Progenitor cell of endocrine pancreas (in vitro differentiated cells): ENCODE data around the gene NDUFA1. TPM values are rescaled to one million over a fixed set of nuclear protein-coding genes. Genes with fewer than 3 reads are reported as not detected.
"Not testable (repeated sequence)": the region's sequence is repeated elsewhere in the genome, so short reads cannot be mapped to it uniquely, and the experiment has no call there.

Source experiments
- DNase-seq: peaks from one replicate; pipeline ENCODE4 v3.0.0; 2021; ENCODE audit warnings: low spot score; ENCODE audit not compliant: unreplicated experiment
- H3K27ac Mint-ChIP-seq: 2 replicates; pipeline ENCODE4 v1.8.0; 2021; ENCODE audit warnings: mild to moderate bottlenecking, moderate library complexity, mixed read lengths
- H3K27me3 Mint-ChIP-seq: 2 replicates; pipeline ENCODE4 v1.8.0; 2021; ENCODE audit warnings: mixed read lengths
- H3K36me3 Mint-ChIP-seq: 2 replicates; pipeline ENCODE4 v1.8.0; 2022; ENCODE audit warnings: mixed read lengths; ENCODE audit not compliant: insufficient read depth
- H3K4me1 Mint-ChIP-seq: 2 replicates; pipeline ENCODE4 v1.8.0; 2021; ENCODE audit warnings: low read depth, mixed read lengths
- H3K4me3 Mint-ChIP-seq: 2 replicates; pipeline ENCODE4 v1.8.0; 2021; ENCODE audit warnings: low read depth, mild to moderate bottlenecking, moderate library complexity, mixed read lengths
- H3K9me3 Mint-ChIP-seq: 2 replicates; pipeline ENCODE4 v1.8.0; 2021; ENCODE audit warnings: low read depth, mixed read lengths
- long read RNA-seq: library from polyadenylated mRNA; unstranded; transcript quantifications from one replicate; pipeline ENCODE4 v2.0.0, GENCODE V29; 2020
- total RNA-seq: library from RNA; stranded (reverse); gene quantifications from 2 replicates; pipeline ENCODE4 v1.2.1, GENCODE V29; 2021
- TF ChIP-seq, protein P1 (sequence below): fragments of 200-600 bp; sonication (generic); IDR thresholded peaks from one replicate; pipeline ENCODE4 v1.5.0; 2021; ENCODE audit warnings: antibody characterized with exemption, mild to moderate bottlenecking; ENCODE audit not compliant: unreplicated experiment

NDUFA1 gene
- 57.7 and 61.8 TPM in 2 replicates for total RNA-seq
- long read RNA-seq, transcript NDUFA1-201 (3 exons, 766 nt) = major isoform, 28 of 30 reads
- long read RNA-seq, partial matches to known transcripts = 1 of 30 reads
- long read RNA-seq, other reads (novel, unspliced or antisense) = 1 of 30 reads

- H3K27ac Mint-ChIP-seq = peak within 1 kb of the TSS; percentile 97
- TF ChIP-seq, protein P1, sequence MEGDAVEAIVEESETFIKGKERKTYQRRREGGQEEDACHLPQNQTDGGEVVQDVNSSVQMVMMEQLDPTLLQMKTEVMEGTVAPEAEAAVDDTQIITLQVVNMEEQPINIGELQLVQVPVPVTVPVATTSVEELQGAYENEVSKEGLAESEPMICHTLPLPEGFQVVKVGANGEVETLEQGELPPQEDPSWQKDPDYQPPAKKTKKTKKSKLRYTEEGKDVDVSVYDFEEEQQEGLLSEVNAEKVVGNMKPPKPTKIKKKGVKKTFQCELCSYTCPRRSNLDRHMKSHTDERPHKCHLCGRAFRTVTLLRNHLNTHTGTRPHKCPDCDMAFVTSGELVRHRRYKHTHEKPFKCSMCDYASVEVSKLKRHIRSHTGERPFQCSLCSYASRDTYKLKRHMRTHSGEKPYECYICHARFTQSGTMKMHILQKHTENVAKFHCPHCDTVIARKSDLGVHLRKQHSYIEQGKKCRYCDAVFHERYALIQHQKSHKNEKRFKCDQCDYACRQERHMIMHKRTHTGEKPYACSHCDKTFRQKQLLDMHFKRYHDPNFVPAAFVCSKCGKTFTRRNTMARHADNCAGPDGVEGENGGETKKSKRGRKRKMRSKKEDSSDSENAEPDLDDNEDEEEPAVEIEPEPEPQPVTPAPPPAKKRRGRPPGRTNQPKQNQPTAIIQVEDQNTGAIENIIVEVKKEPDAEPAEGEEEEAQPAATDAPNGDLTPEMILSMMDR = no peak
- H3K9me3 Mint-ChIP-seq = peaks cover 4% of the 10 kb centered on the region
- peak; percentile 38 for DNase-seq
- peaks cover 4% of the 10 kb centered on the region for H3K4me1 Mint-ChIP-seq
- H3K27me3 Mint-ChIP-seq = no peaks in the 10 kb centered on the region
- H3K36me3 Mint-ChIP-seq = peaks cover 4% of the 10 kb centered on the region
- peak within 1 kb of the TSS; percentile 84 for H3K4me3 Mint-ChIP-seq
These were observed at the start of gene NDUFA1, which contains the start of gene RNF113A for GRCh38 chrX:119871599-119872395. TSS of gene NDUFA1 (plus strand) at chrX:119871832. CDS start at chrX:119871912, 80 bp downstream. TSS of gene RNF113A (minus strand) at chrX:119871733. CDS start at chrX:119871613, 120 bp downstream.

GRCh38 chrX:119824221-119824620 is 47.4 kb upstream of the NDUFA1 start:
- H3K36me3 Mint-ChIP-seq, H3K4me1 Mint-ChIP-seq, H3K27me3 Mint-ChIP-seq, H3K27ac Mint-ChIP-seq, H3K9me3 Mint-ChIP-seq, DNase-seq, H3K4me3 Mint-ChIP-seq: not testable (repeated sequence)

DNA sequence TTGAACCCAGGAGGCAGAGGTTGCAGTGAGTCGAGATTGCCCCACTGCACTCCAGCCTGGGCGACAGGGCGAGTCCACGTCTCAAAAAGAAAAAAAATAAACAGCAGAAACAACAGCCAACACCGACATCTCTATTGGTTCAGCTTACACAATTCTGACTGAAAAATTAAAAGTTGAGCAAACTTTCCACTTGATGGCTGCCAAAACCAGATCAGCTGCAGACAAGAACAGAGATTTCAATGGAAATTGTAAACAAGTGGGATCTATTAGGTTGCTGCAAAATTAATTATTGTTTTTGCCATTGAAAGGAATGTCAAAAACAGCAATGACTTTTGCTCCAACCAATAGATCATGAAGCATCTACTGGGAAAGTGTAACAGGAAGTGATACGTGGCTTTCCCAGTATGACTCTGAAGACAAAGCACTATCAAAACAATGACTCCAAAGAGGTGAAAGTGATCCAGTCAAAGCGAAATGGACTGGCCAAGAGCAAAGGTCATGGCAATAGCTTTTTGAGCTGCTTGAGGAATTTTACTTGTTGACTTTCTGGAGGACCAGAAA is 45.2 kb upstream of the NDUFA1 start:
- Mint-ChIP-seq H3K4me3 (no peak overlapping the region), H3K9me3 (peaks cover 6% of the 10 kb centered on the region), H3K27me3 (no peaks in the 10 kb centered on the region), H3K27ac (no peak overlapping the region), H3K36me3 (peaks cover 9% of the 10 kb centered on the region), H3K4me1 (no peaks in the 10 kb centered on the region)
- TF ChIP-seq, protein P1 = no peak
- DNase-seq = no peak

DNA sequence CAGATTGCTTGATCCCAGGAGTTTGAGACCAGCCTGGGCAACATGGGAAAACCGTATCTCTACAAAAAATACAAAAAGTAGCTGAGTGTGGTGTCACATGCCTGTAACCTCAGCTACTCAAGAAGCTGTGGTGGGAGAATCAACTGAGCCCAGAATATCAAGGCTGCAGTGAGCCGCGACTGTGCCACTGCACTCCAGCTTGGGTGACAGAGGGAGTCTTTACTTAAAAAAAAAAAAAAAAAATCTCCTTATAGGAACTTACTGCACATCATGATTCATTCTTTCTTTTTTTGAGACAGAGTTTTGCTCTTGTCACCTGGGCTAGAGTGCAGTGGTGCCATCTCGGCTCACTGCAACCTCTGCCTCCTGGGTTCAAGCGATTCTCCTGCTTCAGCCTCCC is 43.2 kb upstream of the NDUFA1 start:
- no peaks in the 10 kb centered on the region for H3K27me3 Mint-ChIP-seq
- H3K27ac Mint-ChIP-seq = no peak overlapping the region
- no peak for DNase-seq
- peaks cover 9% of the 10 kb centered on the region for H3K9me3 Mint-ChIP-seq
- no peaks in the 10 kb centered on the region for H3K4me1 Mint-ChIP-seq
- peaks cover 7% of the 10 kb centered on the region for H3K36me3 Mint-ChIP-seq
- TF ChIP-seq, protein P1 = no peak
- no peak overlapping the region for H3K4me3 Mint-ChIP-seq

GRCh38 chrX:119833905-119834304 is 37.7 kb upstream of the NDUFA1 start:
- no peaks in the 10 kb centered on the region for H3K4me1 Mint-ChIP-seq
- no peak overlapping the region for H3K4me3 Mint-ChIP-seq
- peaks cover 21% of the 10 kb centered on the region for H3K36me3 Mint-ChIP-seq
- no peak for DNase-seq
- H3K27ac Mint-ChIP-seq = no peak overlapping the region
- no peaks in the 10 kb centered on the region for H3K27me3 Mint-ChIP-seq
- TF ChIP-seq, protein P1 = no peak
- peaks cover 16% of the 10 kb centered on the region for H3K9me3 Mint-ChIP-seq
